Fibroblast of lung (primary cell): Measurements from ENCODE around the gene NDUFA6. TPM values are rescaled to one million over a fixed set of nuclear protein-coding genes. Genes with fewer than 3 reads are reported as not detected.

Source experiments
- DNase-seq, 2 donors: peaks; one replicate each; pipeline versions ENCODE4 v3.0.0 to v3.0.0-alpha.2; 2010; ENCODE audit warnings: low read depth in 2 of 2
- H2AFZ ChIP-seq: 2 replicates; pipeline ENCODE4 v1.5.1; 2012; ENCODE audit warnings: low read length, control low read depth, inconsistent platforms
- H3K27ac ChIP-seq: 2 replicates; pipeline ENCODE4 v1.5.1; 2011; ENCODE audit warnings: low read length, control low read depth; ENCODE audit not compliant: insufficient read depth
- H3K27me3 ChIP-seq: 2 replicates; pipeline ENCODE4 v1.5.1; 2011; ENCODE audit warnings: mild to moderate bottlenecking, low read length; ENCODE audit not compliant: control insufficient read depth, insufficient read depth
- H3K36me3 ChIP-seq: 2 replicates; pipeline ENCODE4 v1.5.1; 2011; ENCODE audit warnings: low read length; ENCODE audit not compliant: control insufficient read depth, insufficient read depth
- H3K4me1 ChIP-seq: 2 replicates; pipeline ENCODE4 v1.5.1; 2011; ENCODE audit warnings: low read length; ENCODE audit not compliant: control insufficient read depth, insufficient read depth; ENCODE audit errors: extremely low read depth
- H3K4me2 ChIP-seq: 2 replicates; pipeline ENCODE4 v1.5.1; 2011; ENCODE audit warnings: low read length, control low read depth; ENCODE audit not compliant: insufficient read depth; ENCODE audit errors: extremely low read depth
- H3K4me3 ChIP-seq, 4 experiments: fragments of 200-600 bp in 1 of 4; sonication (generic) in 1 of 4; replicated peaks in 1 of 4; 2 replicates each; pipeline ENCODE4 v1.5.1; 2011 to 2016; ENCODE audit warnings: low read length in 4 of 4, low read depth in 3 of 4, mild to moderate bottlenecking in 3 of 4, control low read depth in 2 of 4, inconsistent platforms in 1 of 4, mixed read lengths in 1 of 4; ENCODE audit not compliant: insufficient read depth in 1 of 4; ENCODE audit errors: control extremely low read depth in 1 of 4
- H3K79me2 ChIP-seq: 2 replicates; pipeline ENCODE4 v1.5.1; 2012; ENCODE audit warnings: mild to moderate bottlenecking, low read length, inconsistent platforms; ENCODE audit not compliant: control insufficient read depth, insufficient read depth
- H3K9ac ChIP-seq: 2 replicates; pipeline ENCODE4 v1.5.1; 2011; ENCODE audit warnings: mild to moderate bottlenecking, low read length, control low read depth; ENCODE audit not compliant: insufficient read depth
- H3K9me3 ChIP-seq: 2 replicates; pipeline ENCODE4 v1.5.1; 2012; ENCODE audit warnings: low read depth, low read length; ENCODE audit not compliant: control insufficient read depth, insufficient read depth
- H4K20me1 ChIP-seq: 2 replicates; pipeline ENCODE4 v1.5.1; 2011; ENCODE audit warnings: low read length; ENCODE audit not compliant: control insufficient read depth, insufficient read depth; ENCODE audit errors: extremely low read depth
- EZH2 ChIP-seq: IDR thresholded peaks from 2 replicates; pipeline ENCODE4 v1.5.1; 2012; ENCODE audit warnings: low read length, control low read depth, mild to moderate bottlenecking; ENCODE audit errors: missing control alignments
- polyA plus RNA-seq, 2 donors: library from polyadenylated mRNA; depleted of rRNA in 1 of 2; stranded (reverse) in 1 of 2; unstranded in 1 of 2; fragments of >200 nt; gene quantifications; 2 replicates each; pipeline ENCODE4 v1.2.1, GENCODE V29; 2011 to 2012; ENCODE audit warnings: missing spikeins in 1 of 2
- total RNA-seq: library from RNA; depleted of rRNA; stranded (reverse); fragments of >200 nt; gene quantifications from 2 replicates; pipeline ENCODE4 v1.2.1, GENCODE V29; 2014
- TF ChIP-seq, protein P1 (sequence below), 2 donors: IDR thresholded peaks in 1 of 2; conservative IDR thresholded peaks in 1 of 2; 1 replicate in 1 of 2; 2 replicates in 1 of 2; pipeline ENCODE4 v1.5.1; 2011 to 2012; ENCODE audit warnings: low read length in 2 of 2, control low read depth in 1 of 2, inconsistent platforms in 1 of 2, low read depth in 1 of 2, mild to moderate bottlenecking in 1 of 2

The NDUFA6 gene
- total and polyA plus RNA-seq, 2 donors (not counting 1 experiment from before 2014, with no cell fraction given), result 68.5 to 87.8 TPM

GRCh38 chr22:42050641-42051180, 39.9 kb downstream of the NDUFA6 start:
- H3K27ac ChIP-seq, result no peak overlapping the region
- no peaks in the 10 kb centered on the region for H4K20me1 ChIP-seq
- TF ChIP-seq, protein P1, sequence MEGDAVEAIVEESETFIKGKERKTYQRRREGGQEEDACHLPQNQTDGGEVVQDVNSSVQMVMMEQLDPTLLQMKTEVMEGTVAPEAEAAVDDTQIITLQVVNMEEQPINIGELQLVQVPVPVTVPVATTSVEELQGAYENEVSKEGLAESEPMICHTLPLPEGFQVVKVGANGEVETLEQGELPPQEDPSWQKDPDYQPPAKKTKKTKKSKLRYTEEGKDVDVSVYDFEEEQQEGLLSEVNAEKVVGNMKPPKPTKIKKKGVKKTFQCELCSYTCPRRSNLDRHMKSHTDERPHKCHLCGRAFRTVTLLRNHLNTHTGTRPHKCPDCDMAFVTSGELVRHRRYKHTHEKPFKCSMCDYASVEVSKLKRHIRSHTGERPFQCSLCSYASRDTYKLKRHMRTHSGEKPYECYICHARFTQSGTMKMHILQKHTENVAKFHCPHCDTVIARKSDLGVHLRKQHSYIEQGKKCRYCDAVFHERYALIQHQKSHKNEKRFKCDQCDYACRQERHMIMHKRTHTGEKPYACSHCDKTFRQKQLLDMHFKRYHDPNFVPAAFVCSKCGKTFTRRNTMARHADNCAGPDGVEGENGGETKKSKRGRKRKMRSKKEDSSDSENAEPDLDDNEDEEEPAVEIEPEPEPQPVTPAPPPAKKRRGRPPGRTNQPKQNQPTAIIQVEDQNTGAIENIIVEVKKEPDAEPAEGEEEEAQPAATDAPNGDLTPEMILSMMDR (conservative IDR thresholded peaks at IDR 0.05 in 1 of 2, IDR thresholded peaks at IDR 0.05 in 1 of 2; ENCODE audit: low read depth in 1 of 2, low read length in 2 of 2), result no peak
- TF ChIP-seq EZH2, result no peak
- H3K4me2 ChIP-seq, result no peak overlapping the region
- H3K4me3 ChIP-seq, result no peak overlapping the region
- H2AFZ ChIP-seq, result no peak overlapping the region
- no peaks in the 10 kb centered on the region for H3K36me3 ChIP-seq
- DNase-seq, result no peak
- no peaks in the 10 kb centered on the region for H3K9me3 ChIP-seq
- H3K79me2 ChIP-seq, result no peaks in the 10 kb centered on the region
- H3K27me3 ChIP-seq, result no peaks in the 10 kb centered on the region
- no peak overlapping the region for H3K9ac ChIP-seq
- no peaks in the 10 kb centered on the region for H3K4me1 ChIP-seq

GRCh38 chr22:42041784-42042183, 48.8 kb downstream of the NDUFA6 start:
- H4K20me1 ChIP-seq, result no peaks in the 10 kb centered on the region
- H3K4me2 ChIP-seq, result no peak overlapping the region
- no peak overlapping the region for H3K27ac ChIP-seq
- no peaks in the 10 kb centered on the region for H3K4me1 ChIP-seq
- no peak overlapping the region for H2AFZ ChIP-seq
- no peak overlapping the region for H3K9ac ChIP-seq
- no peaks in the 10 kb centered on the region for H3K79me2 ChIP-seq
- no peak overlapping the region for H3K4me3 ChIP-seq
- TF ChIP-seq EZH2, result no peak
- TF ChIP-seq, protein P1 (conservative IDR thresholded peaks at IDR 0.05 in 1 of 2, IDR thresholded peaks at IDR 0.05 in 1 of 2; ENCODE audit: low read depth in 1 of 2, low read length in 2 of 2), result no peak
- no peaks in the 10 kb centered on the region for H3K9me3 ChIP-seq
- no peak for DNase-seq
- H3K36me3 ChIP-seq, result no peaks in the 10 kb centered on the region
- no peaks in the 10 kb centered on the region for H3K27me3 ChIP-seq

GRCh38 chr22:42039271-42039670, 51.3 kb downstream of the NDUFA6 start:
- Histone ChIP-seq H3K4me2 (no peak overlapping the region), H4K20me1 (no peaks in the 10 kb centered on the region), H3K27me3 (no peaks in the 10 kb centered on the region), H3K27ac (no peak overlapping the region), H3K4me1 (no peaks in the 10 kb centered on the region), H3K4me3 (no peak overlapping the region), H3K36me3 (no peaks in the 10 kb centered on the region), H2AFZ (no peak overlapping the region), H3K9ac (no peak overlapping the region), H3K79me2 (no peaks in the 10 kb centered on the region), H3K9me3 (no peaks in the 10 kb centered on the region)
- no peak for TF ChIP-seq EZH2
- TF ChIP-seq, protein P1 (conservative IDR thresholded peaks at IDR 0.05 in 1 of 2, IDR thresholded peaks at IDR 0.05 in 1 of 2; ENCODE audit: low read depth in 1 of 2, low read length in 2 of 2), result no peak
- DNase-seq, result no peak

Other genes with a start within 250 kb of the NDUFA6 start
- not detected in 2 replicates for gene SHISA8, start 175.7 kb downstream of the NDUFA6 start, total RNA-seq
- not detected in 2 replicates for gene SHISA8, start 175.7 kb downstream of the NDUFA6 start, polyA plus RNA-seq
- gene TNFRSF13C, start 164.0 kb downstream of the NDUFA6 start, total RNA-seq, result under 0.01 TPM in 2 replicates
- 0.03 and 0.15 TPM in 2 replicates for gene TNFRSF13C, start 164.0 kb downstream of the NDUFA6 start, polyA plus RNA-seq
- 0.77 and 11.6 TPM in 2 replicates for gene CENPM, start 143.6 kb downstream of the NDUFA6 start, total RNA-seq
- gene CENPM, start 143.6 kb downstream of the NDUFA6 start, polyA plus RNA-seq, result 5.9 and 23.4 TPM in 2 replicates
- gene SEPTIN3, start 121.3 kb downstream of the NDUFA6 start, total RNA-seq, result 0.26 and 0.33 TPM in 2 replicates
- 0.05 and 0.24 TPM in 2 replicates for gene SEPTIN3, start 121.3 kb downstream of the NDUFA6 start, polyA plus RNA-seq
- gene WBP2NL, start 92.0 kb downstream of the NDUFA6 start, total RNA-seq, result 1.3 and 1.8 TPM in 2 replicates
- gene WBP2NL, start 92.0 kb downstream of the NDUFA6 start, polyA plus RNA-seq, result 0.05 and 0.10 TPM in 2 replicates
- 26.7 and 43.4 TPM in 2 replicates for gene NAGA, start 20.0 kb downstream of the NDUFA6 start, total RNA-seq
- 24.5 and 36.5 TPM in 2 replicates for gene NAGA, start 20.0 kb downstream of the NDUFA6 start, polyA plus RNA-seq
- 20.0 and 24.9 TPM in 2 replicates for gene PHETA2, start 16.5 kb downstream of the NDUFA6 start, total RNA-seq
- gene PHETA2, start 16.5 kb downstream of the NDUFA6 start, polyA plus RNA-seq, result 9.6 and 19.2 TPM in 2 replicates
- gene SMDT1, start 11.1 kb downstream of the NDUFA6 start, total RNA-seq, result 4.9 and 9.1 TPM in 2 replicates
- gene SMDT1, start 11.1 kb downstream of the NDUFA6 start, polyA plus RNA-seq, result 31.8 and 39.5 TPM in 2 replicates
- 0.26 and 0.33 TPM in 2 replicates for gene CYP2D6, start 40.0 kb upstream of the NDUFA6 start, total RNA-seq
- gene CYP2D6, start 40.0 kb upstream of the NDUFA6 start, polyA plus RNA-seq, result 0.06 and 0.09 TPM in 2 replicates
- gene TCF20, start 179.9 kb upstream of the NDUFA6 start, total RNA-seq, result 21.3 and 25.4 TPM in 2 replicates
- 11.8 and 12.0 TPM in 2 replicates for gene TCF20, start 179.9 kb upstream of the NDUFA6 start, polyA plus RNA-seq